Panc1 (cell line): ENCODE measurements around the gene GAS2.

Experiments
- CTCF ChIP-seq: fragments of 450-650 bp; IDR thresholded peaks from 2 replicates; pipeline ENCODE4 v1.5.1; 2017; ENCODE audit warnings: mild to moderate bottlenecking
- POLR2AphosphoS5 ChIP-seq: IDR thresholded peaks from 2 replicates; pipeline ENCODE4 v1.6.1; 2012; ENCODE audit warnings: mild to moderate bottlenecking, low read depth, low read length, moderate library complexity
- REST ChIP-seq, 2 experiments: IDR thresholded peaks; 2 replicates each; pipeline ENCODE4 v1.6.1; 2011 to 2012; ENCODE audit warnings: low read depth in 2 of 2, control low read depth in 1 of 2, low read length in 1 of 2, mild to moderate bottlenecking in 1 of 2, moderate library complexity in 1 of 2; ENCODE audit not compliant: insufficient read depth in 1 of 2

- no peak for TF ChIP-seq REST (IDR thresholded peaks at IDR 0.05; ENCODE audit: insufficient read depth in 1 of 2, low read depth in 2 of 2, low read length in 1 of 2)
- no peak for TF ChIP-seq CTCF
- no peak for TF ChIP-seq POLR2AphosphoS5
Measured at GRCh38 chr11:22730319-22730718, 63.9 kb downstream of the GAS2 start.
